ENCODE measurements around the gene NFATC3.

- TF ChIP-seq CTCF (conservative IDR thresholded peaks at IDR 0.05) (no peak), EZH2 (IDR thresholded peaks at IDR 0.05; ENCODE audit: low read depth) (no peak)
Measured at GRCh38 chr16:68246121-68246520, 161.0 kb downstream of the NFATC3 start.

Data from PC-9 (cell line).